AG09309 (cell line): Measurements from ENCODE around the gene FILIP1L.

ENCODE experiments used
- DNase-seq: peaks from one replicate; pipeline ENCODE4 v3.0.0-alpha.2; 2010; ENCODE audit warnings: low read depth
- H3K4me3 ChIP-seq: 2 replicates; pipeline ENCODE4 v1.5.1; 2011; ENCODE audit warnings: mild to moderate bottlenecking, low read depth, low read length, moderate library complexity; ENCODE audit not compliant: control insufficient read depth
- TF ChIP-seq, protein P1 (sequence below): IDR thresholded peaks from 2 replicates; pipeline ENCODE4 v1.5.1; 2011; ENCODE audit warnings: mild to moderate bottlenecking, low read depth, low read length, inconsistent platforms; ENCODE audit not compliant: insufficient read depth, control insufficient read depth; ENCODE audit errors: missing control alignments

Gene FILIP1L

DNA sequence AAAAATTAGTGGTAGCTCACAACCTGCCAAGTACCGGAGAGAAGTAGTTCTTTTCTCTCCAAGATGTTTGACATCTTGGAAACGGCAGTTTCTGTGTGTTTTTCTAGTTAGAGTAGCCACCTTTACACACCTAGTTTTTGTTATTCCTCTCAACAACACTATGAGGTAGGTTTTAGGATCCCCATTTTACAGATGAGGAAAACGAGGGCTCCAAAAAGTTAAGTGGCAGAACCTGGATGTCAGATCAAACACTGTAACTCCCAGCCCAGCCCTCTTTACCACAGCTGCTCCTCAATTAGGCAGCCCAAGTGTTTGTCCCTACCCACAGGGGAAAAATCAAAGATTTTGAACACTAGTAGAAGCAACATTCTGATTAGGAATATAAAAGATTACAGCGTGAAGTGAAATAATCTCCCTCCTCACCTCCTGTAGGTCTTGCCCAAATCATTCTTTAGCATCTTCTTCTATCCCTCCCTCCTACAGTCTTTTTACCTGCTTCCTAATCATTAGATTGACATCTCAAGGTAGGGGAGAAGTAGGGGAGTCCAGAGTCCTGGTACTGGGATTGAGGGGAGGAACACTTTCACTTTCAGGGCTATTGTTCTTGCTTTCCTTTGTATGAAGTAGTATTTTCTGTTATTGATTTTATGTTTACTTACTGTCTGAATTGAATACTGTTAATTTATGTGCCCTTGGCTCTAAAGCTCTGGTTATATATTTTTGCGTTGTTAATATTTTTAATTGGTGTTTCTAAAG is 154.0 kb downstream of the FILIP1L start:
- TF ChIP-seq, protein P1, sequence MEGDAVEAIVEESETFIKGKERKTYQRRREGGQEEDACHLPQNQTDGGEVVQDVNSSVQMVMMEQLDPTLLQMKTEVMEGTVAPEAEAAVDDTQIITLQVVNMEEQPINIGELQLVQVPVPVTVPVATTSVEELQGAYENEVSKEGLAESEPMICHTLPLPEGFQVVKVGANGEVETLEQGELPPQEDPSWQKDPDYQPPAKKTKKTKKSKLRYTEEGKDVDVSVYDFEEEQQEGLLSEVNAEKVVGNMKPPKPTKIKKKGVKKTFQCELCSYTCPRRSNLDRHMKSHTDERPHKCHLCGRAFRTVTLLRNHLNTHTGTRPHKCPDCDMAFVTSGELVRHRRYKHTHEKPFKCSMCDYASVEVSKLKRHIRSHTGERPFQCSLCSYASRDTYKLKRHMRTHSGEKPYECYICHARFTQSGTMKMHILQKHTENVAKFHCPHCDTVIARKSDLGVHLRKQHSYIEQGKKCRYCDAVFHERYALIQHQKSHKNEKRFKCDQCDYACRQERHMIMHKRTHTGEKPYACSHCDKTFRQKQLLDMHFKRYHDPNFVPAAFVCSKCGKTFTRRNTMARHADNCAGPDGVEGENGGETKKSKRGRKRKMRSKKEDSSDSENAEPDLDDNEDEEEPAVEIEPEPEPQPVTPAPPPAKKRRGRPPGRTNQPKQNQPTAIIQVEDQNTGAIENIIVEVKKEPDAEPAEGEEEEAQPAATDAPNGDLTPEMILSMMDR, result no peak
- H3K4me3 ChIP-seq, result no peak overlapping the region
- DNase-seq, result no peak

DNA sequence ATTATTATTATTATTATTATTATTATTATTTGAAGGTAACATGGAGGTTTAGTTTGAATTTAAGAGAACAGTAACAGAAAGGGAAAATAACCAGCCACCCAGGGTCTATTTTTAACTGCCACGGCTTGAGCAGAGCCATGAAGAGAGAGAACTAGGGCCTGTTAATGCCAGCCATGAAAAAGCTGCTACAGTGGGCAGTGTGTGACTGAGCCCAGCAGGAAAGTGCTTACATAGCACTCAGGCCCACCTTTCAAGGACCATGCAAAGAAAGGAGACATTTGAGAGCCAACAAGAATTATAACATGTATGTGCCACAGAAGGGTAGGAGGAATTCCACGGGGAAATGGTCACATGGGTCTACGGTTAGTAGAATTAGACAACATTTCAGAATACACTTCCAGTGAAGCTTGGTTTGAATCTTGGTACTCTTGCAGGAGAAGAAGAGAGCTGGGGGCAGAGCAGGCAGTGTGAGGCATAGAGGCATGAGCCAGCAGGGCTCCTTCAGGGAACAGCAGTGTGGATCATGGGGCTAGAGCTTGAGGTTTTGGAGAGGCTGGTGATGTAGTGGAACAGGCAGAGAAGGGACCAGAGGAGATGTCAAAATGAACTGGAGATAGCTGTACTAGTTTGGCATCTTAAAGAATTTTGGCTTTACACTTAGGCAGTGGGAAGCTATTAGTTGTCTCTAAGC is 155.9 kb downstream of the FILIP1L start:
- DNase-seq, result no peak
- TF ChIP-seq, protein P1, result no peak

DNA sequence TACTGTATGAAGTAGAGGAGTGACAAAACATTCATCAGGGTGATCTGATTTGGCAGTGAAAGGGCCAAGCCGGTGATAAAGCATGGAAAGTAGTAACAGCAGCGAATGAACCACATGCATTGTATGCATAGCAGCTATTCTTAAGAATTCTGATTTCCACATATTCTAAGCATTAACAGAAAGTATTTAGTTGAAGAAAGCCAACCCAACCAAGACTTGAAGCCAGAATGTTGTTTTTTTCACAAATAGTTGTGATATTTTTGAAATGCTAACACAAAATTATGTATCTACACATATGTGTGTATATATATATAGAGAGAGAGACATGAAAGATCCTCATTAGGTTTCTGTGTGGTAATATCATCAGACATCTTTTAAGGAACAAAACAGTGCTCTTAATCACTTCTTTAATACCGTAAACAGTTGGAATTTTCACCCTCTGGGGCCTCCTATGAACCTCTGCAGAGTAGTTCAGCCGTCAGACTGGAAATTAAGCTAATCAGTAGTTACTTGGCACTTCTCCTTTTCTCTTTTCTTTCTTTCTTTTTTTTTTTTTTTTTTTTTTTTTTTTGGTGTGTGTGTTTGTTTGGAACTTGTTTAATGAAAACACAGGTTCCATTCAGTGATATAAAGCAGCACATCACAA is 157.0 kb downstream of the FILIP1L start:
- no peak for DNase-seq
- TF ChIP-seq, protein P1, result no peak
- H3K4me3 ChIP-seq, result no peak overlapping the region

More for the DNA sequence above, 155.9 kb downstream of the FILIP1L start:
- H3K4me3 ChIP-seq, result no peak overlapping the region

DNA sequence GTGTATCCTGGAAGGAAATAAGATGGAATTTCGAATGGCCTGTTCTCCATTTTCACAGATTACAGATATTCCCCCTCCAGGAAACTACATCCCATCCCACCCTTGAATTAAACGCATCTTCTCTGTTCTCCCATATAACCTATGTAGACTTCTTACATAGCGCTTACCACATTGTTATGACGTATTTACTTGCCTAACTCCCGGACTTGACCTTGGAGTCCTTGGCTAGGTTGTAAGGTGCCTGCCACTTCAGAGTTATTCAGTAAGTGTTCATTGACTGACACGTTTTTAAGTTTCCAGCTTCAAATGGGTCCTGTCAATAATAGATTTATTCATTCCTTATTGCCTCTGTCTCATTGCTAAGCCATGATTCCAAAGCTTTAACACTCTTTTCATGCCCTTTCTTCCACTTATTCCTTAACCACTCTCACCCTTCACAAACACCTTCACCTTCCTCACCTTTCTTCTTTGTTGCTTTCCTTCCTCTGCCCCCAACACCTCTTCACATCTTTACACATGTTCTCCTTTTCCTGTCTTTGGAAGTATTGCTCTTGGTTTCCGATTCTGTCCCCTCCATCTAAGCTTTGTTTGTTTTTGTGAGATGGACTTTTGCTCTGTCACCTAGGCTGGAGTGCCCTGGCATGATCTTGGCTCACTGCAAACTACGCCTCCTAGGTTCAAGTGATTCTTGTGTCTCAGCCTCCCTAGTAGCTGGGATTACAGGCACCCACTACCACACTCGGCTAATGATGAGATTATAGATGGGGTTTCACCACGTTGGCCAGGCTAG is 158.3 kb downstream of the FILIP1L start:
- H3K4me3 ChIP-seq, result no peak overlapping the region
- TF ChIP-seq, protein P1, result no peak
- DNase-seq, result no peak

DNA sequence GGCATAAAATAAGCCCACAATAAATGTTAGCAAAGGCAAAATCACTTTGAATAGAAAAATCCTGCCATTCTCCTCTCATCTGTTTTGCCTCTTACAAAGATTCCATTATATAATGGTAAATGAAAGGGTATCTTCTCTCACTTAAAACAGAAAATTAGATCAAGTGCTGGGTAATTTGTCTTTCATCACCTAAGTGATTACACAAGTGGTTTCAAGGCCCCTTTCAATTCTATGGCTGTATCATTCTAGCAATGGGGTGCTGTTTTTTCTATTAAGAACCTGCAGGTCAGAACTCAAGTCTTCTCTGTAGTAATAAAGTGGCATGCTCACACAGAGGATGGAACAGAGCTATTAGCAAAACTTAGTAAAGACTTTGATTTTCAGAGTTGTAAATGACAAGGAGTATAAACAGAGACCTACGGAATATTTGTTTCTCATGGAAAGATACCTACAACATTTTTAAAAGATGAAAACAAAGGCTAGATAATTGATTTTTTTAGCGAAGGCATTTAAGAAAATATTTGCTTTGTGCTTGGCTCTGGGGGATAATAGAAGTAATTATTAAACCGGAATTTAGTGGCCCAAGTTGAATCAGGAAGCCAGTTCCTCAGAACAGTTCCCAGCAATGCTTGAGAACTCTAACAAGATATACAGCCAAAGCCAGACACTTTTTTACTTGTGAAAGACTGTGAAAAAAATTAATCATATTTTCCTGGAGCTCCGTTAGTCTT is 159.2 kb downstream of the FILIP1L start:
- DNase-seq, result no peak
- TF ChIP-seq, protein P1, result no peak
- no peak overlapping the region for H3K4me3 ChIP-seq

DNA sequence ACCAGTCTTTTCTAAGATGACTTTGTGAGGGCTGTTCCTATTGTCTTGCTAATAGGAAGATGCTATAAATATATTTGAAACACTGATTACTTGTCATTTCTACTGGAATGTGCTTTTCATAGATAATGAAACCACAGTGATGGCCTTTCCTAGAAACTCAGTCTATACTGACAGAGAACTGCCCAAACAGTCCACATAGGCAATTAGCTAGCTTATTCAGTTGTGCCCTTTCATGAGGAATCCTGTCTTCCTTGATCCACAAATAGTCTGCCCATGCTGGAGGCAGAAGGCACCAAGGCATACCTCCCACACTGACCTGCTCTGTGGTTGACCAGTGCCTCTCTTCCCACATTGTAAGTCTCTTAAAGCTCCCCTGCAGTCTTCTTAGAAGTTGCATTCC is 160.7 kb downstream of the FILIP1L start:
- no peak overlapping the region for H3K4me3 ChIP-seq
- TF ChIP-seq, protein P1, result no peak
- no peak for DNase-seq
